ENCODE measurements around the gene CPTP. TPM values are rescaled to one million over a fixed set of nuclear protein-coding genes. Genes with fewer than 3 reads are reported as not detected.
A peak's percentile ranks its signal among the peaks of the same experiment; 100 is the strongest.

Gene CPTP
- total and polyA plus RNA-seq, 2 of the 13 experiments (the other 11 are each of a cell fraction or from before 2014, with no cell fraction given), result 5.5 to 9.3 TPM

DNA sequence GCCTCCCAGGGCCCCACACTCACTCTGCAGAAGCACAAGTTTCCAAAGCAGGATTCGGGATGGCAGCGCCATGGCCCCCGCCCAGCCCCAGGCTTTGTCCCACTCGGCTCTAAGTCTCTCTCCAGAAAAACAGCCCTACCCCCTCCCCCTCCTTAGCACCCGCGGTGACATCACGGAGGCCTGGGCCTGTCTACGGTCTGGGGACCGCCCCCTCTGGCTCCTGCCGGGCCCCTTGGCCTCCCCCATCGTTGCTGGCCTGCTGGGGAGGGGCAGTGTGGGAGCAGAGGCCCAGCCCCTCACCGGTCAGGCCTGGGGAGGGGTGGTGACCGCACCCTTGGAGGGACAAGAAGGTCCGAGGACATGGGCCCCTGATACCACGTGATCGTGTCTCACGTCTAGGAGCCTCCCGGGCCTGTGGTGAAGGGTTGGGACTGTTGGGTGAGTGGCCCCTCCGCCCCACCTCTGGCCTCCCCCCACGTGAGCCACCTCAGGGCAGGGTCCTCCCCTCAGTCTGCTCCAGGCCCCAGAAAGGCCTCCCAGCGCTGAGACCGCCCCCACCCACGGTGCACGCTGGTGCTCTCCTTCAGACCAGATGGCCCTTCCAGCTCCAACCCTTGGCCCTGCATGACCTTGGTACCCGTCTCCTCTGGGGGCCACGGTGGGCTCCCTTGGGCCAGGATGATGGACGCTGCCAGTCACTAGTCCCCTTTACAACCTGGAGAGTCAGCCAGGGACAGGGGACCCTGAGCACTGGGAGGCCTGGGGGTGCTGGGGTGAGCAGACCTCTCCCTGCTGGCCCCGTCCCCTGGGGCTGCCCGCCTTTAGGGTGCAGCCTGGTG is 34.0 kb downstream of the CPTP start, which contains the start of gene MXRA8 (continued):
- 0 out of 2 replicates have a peak, but pooled peaks have one; percentile 43 for TF ChIP-seq ZNF609 (CRISPR knock-in tag; IDR thresholded peaks at IDR 0.05; ENCODE audit: borderline replicate concordance)
- TF ChIP-seq LBX2 (CRISPR knock-in tag; IDR thresholded peaks at IDR 0.05; ENCODE audit: borderline replicate concordance), result no peak
- TF ChIP-seq HES4 (CRISPR knock-in tag; IDR thresholded peaks at IDR 0.05; ENCODE audit: borderline replicate concordance), result no peak
- TF ChIP-seq, protein P1, sequence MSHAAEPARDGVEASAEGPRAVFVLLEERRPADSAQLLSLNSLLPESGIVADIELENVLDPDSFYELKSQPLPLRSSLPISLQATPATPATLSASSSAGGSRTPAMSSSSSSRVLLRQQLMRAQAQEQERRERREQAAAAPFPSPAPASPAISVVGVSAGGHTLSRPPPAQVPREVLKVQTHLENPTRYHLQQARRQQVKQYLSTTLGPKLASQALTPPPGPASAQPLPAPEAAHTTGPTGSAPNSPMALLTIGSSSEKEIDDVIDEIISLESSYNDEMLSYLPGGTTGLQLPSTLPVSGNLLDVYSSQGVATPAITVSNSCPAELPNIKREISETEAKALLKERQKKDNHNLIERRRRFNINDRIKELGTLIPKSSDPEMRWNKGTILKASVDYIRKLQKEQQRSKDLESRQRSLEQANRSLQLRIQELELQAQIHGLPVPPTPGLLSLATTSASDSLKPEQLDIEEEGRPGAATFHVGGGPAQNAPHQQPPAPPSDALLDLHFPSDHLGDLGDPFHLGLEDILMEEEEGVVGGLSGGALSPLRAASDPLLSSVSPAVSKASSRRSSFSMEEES (CRISPR knock-in tag; IDR thresholded peaks at IDR 0.05), result no peak
- TF ChIP-seq RFX3 (CRISPR knock-in tag; IDR thresholded peaks at IDR 0.05), result no peak
- TF ChIP-seq ZNF557 (CRISPR knock-in tag; IDR thresholded peaks at IDR 0.05), result no peak
- TF ChIP-seq ZNF337 (CRISPR knock-in tag; IDR thresholded peaks at IDR 0.05; ENCODE audit: borderline replicate concordance, low read depth), result 0 out of 2 replicates have a peak, but pooled peaks have one; percentile 68
- TF ChIP-seq, protein P2, sequence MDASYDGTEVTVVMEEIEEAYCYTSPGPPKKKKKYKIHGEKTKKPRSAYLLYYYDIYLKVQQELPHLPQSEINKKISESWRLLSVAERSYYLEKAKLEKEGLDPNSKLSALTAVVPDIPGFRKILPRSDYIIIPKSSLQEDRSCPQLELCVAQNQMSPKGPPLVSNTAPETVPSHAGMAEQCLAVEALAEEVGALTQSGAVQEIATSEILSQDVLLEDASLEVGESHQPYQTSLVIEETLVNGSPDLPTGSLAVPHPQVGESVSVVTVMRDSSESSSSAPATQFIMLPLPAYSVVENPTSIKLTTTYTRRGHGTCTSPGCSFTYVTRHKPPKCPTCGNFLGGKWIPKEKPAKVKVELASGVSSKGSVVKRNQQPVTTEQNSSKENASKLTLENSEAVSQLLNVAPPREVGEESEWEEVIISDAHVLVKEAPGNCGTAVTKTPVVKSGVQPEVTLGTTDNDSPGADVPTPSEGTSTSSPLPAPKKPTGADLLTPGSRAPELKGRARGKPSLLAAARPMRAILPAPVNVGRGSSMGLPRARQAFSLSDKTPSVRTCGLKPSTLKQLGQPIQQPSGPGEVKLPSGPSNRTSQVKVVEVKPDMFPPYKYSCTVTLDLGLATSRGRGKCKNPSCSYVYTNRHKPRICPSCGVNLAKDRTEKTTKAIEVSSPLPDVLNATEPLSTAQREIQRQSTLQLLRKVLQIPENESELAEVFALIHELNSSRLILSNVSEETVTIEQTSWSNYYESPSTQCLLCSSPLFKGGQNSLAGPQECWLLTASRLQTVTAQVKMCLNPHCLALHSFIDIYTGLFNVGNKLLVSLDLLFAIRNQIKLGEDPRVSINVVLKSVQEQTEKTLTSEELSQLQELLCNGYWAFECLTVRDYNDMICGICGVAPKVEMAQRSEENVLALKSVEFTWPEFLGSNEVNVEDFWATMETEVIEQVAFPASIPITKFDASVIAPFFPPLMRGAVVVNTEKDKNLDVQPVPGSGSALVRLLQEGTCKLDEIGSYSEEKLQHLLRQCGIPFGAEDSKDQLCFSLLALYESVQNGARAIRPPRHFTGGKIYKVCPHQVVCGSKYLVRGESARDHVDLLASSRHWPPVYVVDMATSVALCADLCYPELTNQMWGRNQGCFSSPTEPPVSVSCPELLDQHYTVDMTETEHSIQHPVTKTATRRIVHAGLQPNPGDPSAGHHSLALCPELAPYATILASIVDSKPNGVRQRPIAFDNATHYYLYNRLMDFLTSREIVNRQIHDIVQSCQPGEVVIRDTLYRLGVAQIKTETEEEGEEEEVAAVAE (CRISPR knock-in tag; IDR thresholded peaks at IDR 0.05; ENCODE audit: borderline replicate concordance), result no peak
- TF ChIP-seq, protein P3, sequence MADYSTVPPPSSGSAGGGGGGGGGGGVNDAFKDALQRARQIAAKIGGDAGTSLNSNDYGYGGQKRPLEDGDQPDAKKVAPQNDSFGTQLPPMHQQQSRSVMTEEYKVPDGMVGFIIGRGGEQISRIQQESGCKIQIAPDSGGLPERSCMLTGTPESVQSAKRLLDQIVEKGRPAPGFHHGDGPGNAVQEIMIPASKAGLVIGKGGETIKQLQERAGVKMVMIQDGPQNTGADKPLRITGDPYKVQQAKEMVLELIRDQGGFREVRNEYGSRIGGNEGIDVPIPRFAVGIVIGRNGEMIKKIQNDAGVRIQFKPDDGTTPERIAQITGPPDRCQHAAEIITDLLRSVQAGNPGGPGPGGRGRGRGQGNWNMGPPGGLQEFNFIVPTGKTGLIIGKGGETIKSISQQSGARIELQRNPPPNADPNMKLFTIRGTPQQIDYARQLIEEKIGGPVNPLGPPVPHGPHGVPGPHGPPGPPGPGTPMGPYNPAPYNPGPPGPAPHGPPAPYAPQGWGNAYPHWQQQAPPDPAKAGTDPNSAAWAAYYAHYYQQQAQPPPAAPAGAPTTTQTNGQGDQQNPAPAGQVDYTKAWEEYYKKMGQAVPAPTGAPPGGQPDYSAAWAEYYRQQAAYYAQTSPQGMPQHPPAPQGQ (CRISPR knock-in tag; IDR thresholded peaks at IDR 0.05; ENCODE audit: borderline replicate concordance), result no peak
- TF ChIP-seq, protein P4, sequence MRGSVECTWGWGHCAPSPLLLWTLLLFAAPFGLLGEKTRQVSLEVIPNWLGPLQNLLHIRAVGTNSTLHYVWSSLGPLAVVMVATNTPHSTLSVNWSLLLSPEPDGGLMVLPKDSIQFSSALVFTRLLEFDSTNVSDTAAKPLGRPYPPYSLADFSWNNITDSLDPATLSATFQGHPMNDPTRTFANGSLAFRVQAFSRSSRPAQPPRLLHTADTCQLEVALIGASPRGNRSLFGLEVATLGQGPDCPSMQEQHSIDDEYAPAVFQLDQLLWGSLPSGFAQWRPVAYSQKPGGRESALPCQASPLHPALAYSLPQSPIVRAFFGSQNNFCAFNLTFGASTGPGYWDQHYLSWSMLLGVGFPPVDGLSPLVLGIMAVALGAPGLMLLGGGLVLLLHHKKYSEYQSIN (CRISPR knock-in tag; IDR thresholded peaks at IDR 0.05; ENCODE audit: borderline replicate concordance), result no peak
- TF ChIP-seq RBFOX2 (IDR thresholded peaks at IDR 0.05; ENCODE audit: low read depth, low read length), result peak; percentile 72
- no peak for TF ChIP-seq GTF3A (CRISPR knock-in tag; conservative IDR thresholded peaks at IDR 0.05)
- TF ChIP-seq TBP (CRISPR knock-in tag; IDR thresholded peaks at IDR 0.05), result no peak
